T-helper 17 cell (primary cell): Measurements from ENCODE around the gene RPN2. TPM values are rescaled to one million over a fixed set of nuclear protein-coding genes. Genes with fewer than 3 reads are reported as not detected.

Source experiments
- total RNA-seq, 4 donors: library from RNA in 2 of 4; stranded (reverse) in 2 of 4; gene quantifications; one replicate each; pipeline ENCODE4 v1.2.3 and lab custom pipeline; 2022 to 2026

The RPN2 gene
- total RNA-seq, 2 donors from 2014 or later, result 107 to 120 TPM

Other genes starting within 250 kb of the RPN2 start
- gene SAMHD1, start 227.6 kb upstream of the RPN2 start, total RNA-seq, result 100 to 1,000 TPM; 275 to 286 TPM
- 10 to 100 TPM; 27.1 to 27.3 TPM for gene RBL1, start 83.3 kb upstream of the RPN2 start, total RNA-seq
- gene MROH8, start 218 bp downstream of the RPN2 start, total RNA-seq, result 1 to 10 TPM; 1.1 to 2.0 TPM
- gene GHRH, start 82.5 kb downstream of the RPN2 start, total RNA-seq, result not detected
- gene MANBAL, start 110.3 kb downstream of the RPN2 start, total RNA-seq, result 1 to 10 TPM; 3.6 to 4.9 TPM
- gene SRC, start 166.8 kb downstream of the RPN2 start, total RNA-seq, result 10 to 100 TPM in 1 of 2 donors, 1 to 10 TPM in 1; 6.2 to 22.8 TPM